GM12878 (cell line): ENCODE results near the gene TBC1D30. TPM values are rescaled to one million over a fixed set of nuclear protein-coding genes. Genes with fewer than 3 reads are reported as not detected.

Source experiments
- ATAC-seq: fragments of 200-7000 bp; cut with Tn5 transposase; 3 replicates; pipeline ENCODE4 v1.9.1; 2020; ENCODE audit warnings: mild to moderate bottlenecking, moderate library complexity
- BruUV-seq: library from RNA; stranded (reverse); fragments of 400-500 nt; replicated peaks from 2 replicates; lab custom pipeline; 2021; lab: Mats Ljungman, UMichigan
- CTCF ChIA-PET: fragments of 300-600 bp; sonication (Branson Sonifier 250); formaldehyde crosslinking; extraction: SDS; loops from one replicate; lab custom pipeline; 2021; ENCODE audit warnings: inconsistent platforms; lab: Yijun Ruan, JAX
- POLR2A ChIA-PET: fragments of 350-600 bp; formaldehyde crosslinking; extraction: SDS; loops from one replicate; lab custom pipeline; 2021; ENCODE audit warnings: inconsistent platforms; lab: Charles Lee
- RAD21 ChIA-PET: fragments of 300-600 bp; sonication (Branson Sonifier 250); formaldehyde crosslinking; loops from one replicate; lab custom pipeline; 2023; ENCODE audit warnings: antibody characterized with exemption; ENCODE audit not compliant: unreplicated experiment; lab: Charles Lee
- SMC1A ChIA-PET: fragments of 300-600 bp; sonication (Branson Sonifier 250); formaldehyde crosslinking; loops from one replicate; lab custom pipeline; 2023; ENCODE audit not compliant: unreplicated experiment, uncharacterized antibody; lab: Charles Lee
- DNase-seq: peaks from one replicate; pipeline ENCODE4 v3.0.0-alpha.2; 2011; ENCODE audit warnings: low read depth, low spot score
- FAIRE-seq: peaks from 3 replicates; lab custom pipeline; 2011; peaks lifted over from hg19 to GRCh38; lab: Jason Lieb, UNC
- H2AFZ ChIP-seq: 2 replicates; pipeline ENCODE4 v1.6.0; 2011; ENCODE audit warnings: low read depth, low read length, control low read depth; ENCODE audit not compliant: control insufficient read depth
- H3K27ac ChIP-seq: 2 replicates; pipeline ENCODE4 v1.5.1; 2011; ENCODE audit warnings: control low read depth; ENCODE audit not compliant: control insufficient read depth, insufficient read depth
- H3K27me3 ChIP-seq, 2 experiments: replicated peaks in 1 of 2; 2 replicates each; pipeline versions ENCODE4 v1.6.0 to v1.6.1; 2011; ENCODE audit warnings: low read length in 1 of 2; ENCODE audit not compliant: control insufficient read depth in 2 of 2, insufficient read depth in 2 of 2
- H3K36me3 ChIP-seq, 2 experiments: 2 replicates each; pipeline ENCODE4 v1.5.1; 2011; ENCODE audit warnings: low read length in 1 of 2; ENCODE audit not compliant: control insufficient read depth in 2 of 2, insufficient read depth in 2 of 2
- H3K4me1 ChIP-seq: 2 replicates; pipeline ENCODE4 v1.6.1; 2011; ENCODE audit warnings: mild to moderate bottlenecking, low read length, moderate library complexity, mixed read lengths; ENCODE audit not compliant: control insufficient read depth, insufficient read depth
- H3K4me2 ChIP-seq: 2 replicates; pipeline ENCODE4 v1.6.0; 2011; ENCODE audit warnings: control low read depth; ENCODE audit not compliant: control insufficient read depth, insufficient read depth
- H3K4me3 ChIP-seq: fragments of 200-600 bp; sonication (generic); 2 replicates; pipeline ENCODE4 v1.5.1; 2016
- H3K79me2 ChIP-seq: 2 replicates; pipeline ENCODE4 v1.6.0; 2011; ENCODE audit warnings: low read length; ENCODE audit not compliant: control insufficient read depth, insufficient read depth
- H3K9ac ChIP-seq: 2 replicates; pipeline ENCODE4 v1.8.0; 2011; ENCODE audit warnings: low read length, control low read depth, mixed read lengths; ENCODE audit not compliant: control insufficient read depth, insufficient read depth
- H3K9me3 ChIP-seq: replicated peaks from 3 replicates; pipeline ENCODE4 v1.5.1; 2011; ENCODE audit warnings: mild to moderate bottlenecking, low read length; ENCODE audit not compliant: control insufficient read depth, insufficient read depth
- H4K20me1 ChIP-seq: 2 replicates; pipeline ENCODE4 v1.6.0; 2011; ENCODE audit not compliant: control insufficient read depth, insufficient read depth
- BCL11A ChIP-seq: IDR thresholded peaks from 2 replicates; pipeline ENCODE4 v1.6.1; 2011; ENCODE audit warnings: low read depth, low read length
- CHD1 ChIP-seq: IDR thresholded peaks from 2 replicates; pipeline ENCODE4 v1.6.1; 2012; ENCODE audit warnings: low read depth, low read length, improper control_type of control experiment
- EED ChIP-seq: sonication (generic); IDR thresholded peaks from 2 replicates; pipeline ENCODE4 v1.6.1; 2016; ENCODE audit warnings: antibody characterized with exemption, low read depth
- EP300 ChIP-seq, 2 experiments: fragments of 150-350 bp in 1 of 2; IDR thresholded peaks; 2 replicates each; pipeline ENCODE4 v1.6.1; 2011 to 2012; ENCODE audit warnings: low read depth in 2 of 2, low read length in 2 of 2, borderline replicate concordance in 1 of 2, improper control_type of control experiment in 1 of 2, inconsistent platforms in 1 of 2; ENCODE audit not compliant: control insufficient read depth in 1 of 2
- FOS ChIP-seq: IDR thresholded peaks from 3 replicates; pipeline ENCODE4 v1.6.1; 2011; ENCODE audit warnings: borderline replicate concordance; ENCODE audit not compliant: insufficient read length; ENCODE audit errors: extremely low read depth
- KLF5 ChIP-seq: fragments of 450-650 bp; IDR thresholded peaks from 2 replicates; pipeline ENCODE4 v1.6.1; 2014; ENCODE audit warnings: mild to moderate bottlenecking; ENCODE audit not compliant: partially characterized antibody
- NR2C1 ChIP-seq: fragments of 450-650 bp; IDR thresholded peaks from 2 replicates; pipeline ENCODE4 v1.6.1; 2017; ENCODE audit warnings: antibody characterized with exemption, mild to moderate bottlenecking, moderate library complexity
- PAX5 ChIP-seq: IDR thresholded peaks from 2 replicates; pipeline ENCODE4 v1.6.1; 2011; ENCODE audit warnings: low read depth, low read length, borderline replicate concordance
- PAX8 ChIP-seq: fragments of 450-650 bp; IDR thresholded peaks from 2 replicates; pipeline ENCODE4 v1.6.1; 2017; ENCODE audit warnings: mild to moderate bottlenecking, moderate library complexity
- TCF7 ChIP-seq: IDR thresholded peaks from 2 replicates; pipeline ENCODE4 v1.6.1; 2014; ENCODE audit warnings: antibody characterized with exemption, borderline replicate concordance
- YBX1 ChIP-seq: fragments of 450-650 bp; IDR thresholded peaks from 2 replicates; pipeline ENCODE4 v1.6.1; 2016; ENCODE audit warnings: antibody characterized with exemption
- WGBS: methylation state at CpG from one replicate; pipeline ENCODE4 v1.1.6; 2016; ENCODE audit warnings: low lambda C conversion rate; ENCODE audit not compliant: insufficient replicate concordance, insufficient coverage; ENCODE audit errors: missing lambda C conversion rate; 5-methylcytosine and 5-hydroxymethylcytosine counted together
- in situ Hi-C: fragments of 300-500 bp; cut with MboI; formaldehyde crosslinking; loops from 9 replicates; pipeline ENCODE4 v1.14.3; 2018; ENCODE audit warnings: mixed read lengths
- intact Hi-C: fragments of 100-400 bp; cut with micrococcal nuclease; formaldehyde crosslinking; loops from one replicate; pipeline ENCODE4 v1.14.2; 2022; ENCODE audit not compliant: unreplicated experiment
- polyA plus RNA-seq, 11 experiments: library from polyadenylated mRNA; depleted of rRNA in 4 of 11; unstranded in 6 of 11; stranded (reverse) in 5 of 11; fragments of >200 nt; fragmentation: Nextera tagmentation in 4 of 11; fragmentation: Illumina TruSeq in 1 of 11; extraction: Ambion mirVana in 4 of 11; extraction: Trizol in 1 of 11; gene quantifications; 1 replicate in 1 of 11; 2 replicates in 10 of 11; pipeline versions ENCODE4 v1.2.1 to v1.2.3, GENCODE V29; 2011 to 2016; ENCODE audit warnings: inconsistent platforms in 2 of 11, missing spikeins in 2 of 11, low read depth in 1 of 11
- total RNA-seq, 4 experiments: library from RNA; depleted of rRNA in 3 of 4; stranded (reverse); fragments of >200 nt in 3 of 4; fragmentation: Illumina TruSeq in 1 of 4; extraction: Trizol in 1 of 4; gene quantifications; 2 replicates each; pipeline versions ENCODE4 v1.2.1 to v1.2.3, GENCODE V29; 2013 to 2021
- TF ChIP-seq, protein P1 (sequence below): fragments of 450-650 bp; IDR thresholded peaks from 2 replicates; pipeline ENCODE4 v1.6.1; 2017; ENCODE audit warnings: low read depth, mild to moderate bottlenecking, moderate library complexity

Gene TBC1D30
- total and polyA plus RNA-seq, 10 of the 15 experiments (the other 5 are each of a cell fraction or from before 2014, with no cell fraction given): 1.2 to 23.3 (median 11.1) TPM

DNA sequence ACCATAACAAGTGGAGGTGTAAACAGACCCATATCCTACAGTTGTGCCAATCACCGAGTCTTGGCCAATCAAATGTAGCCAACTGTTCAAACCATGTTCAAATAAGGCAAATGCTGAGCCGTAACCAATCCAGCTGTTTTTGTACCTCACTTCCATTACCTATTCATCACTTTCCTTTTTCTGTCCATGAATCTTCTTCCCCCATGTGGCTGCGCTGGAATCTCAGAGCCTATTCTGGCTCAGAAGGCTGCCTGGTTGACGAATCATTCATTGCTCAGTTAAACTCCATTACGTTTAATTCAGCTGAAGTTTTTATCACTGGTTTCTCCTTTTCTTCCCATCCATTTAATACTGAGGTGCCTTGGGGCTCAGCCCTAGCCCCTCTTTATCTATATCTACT lies 71.1 kb downstream of the TBC1D30 start:
- RAD21 ChIA-PET: interaction anchor here (0.9 to 6.3 kb wide), 6 partner anchors 12 to 338 kb away, joined by 3 to 96 read pairs (median 10); no protein-coding TSS in a partner anchor
- no peak overlapping the region for H2AFZ ChIP-seq
- WGBS: 55% methylated on average over 5 of the region's 5 CpGs

More for the DNA sequence above, 71.1 kb downstream of the TBC1D30 start:
- BruUV-seq: no TSS peak
- intact Hi-C loops: no loop called here
- Histone ChIP-seq H3K79me2 (no peaks in the 10 kb centered on the region), H3K9me3 (no peaks in the 10 kb centered on the region), H3K9ac (no peak overlapping the region), H3K27ac (no peak overlapping the region), H3K4me1 (no peaks in the 10 kb centered on the region), H4K20me1 (no peaks in the 10 kb centered on the region), H3K4me2 (no peak overlapping the region), H3K27me3 (no peaks in the 10 kb centered on the region), H3K4me3 (no peak overlapping the region), H3K36me3 (no peaks in the 10 kb centered on the region)
- DNase-seq (no peak), FAIRE-seq (no peak), ATAC-seq (no peak)
- ChIA-PET POLR2A (interaction anchor here (0.6 kb wide), 1 partner anchor 249 kb away, joined by 3 read pairs; no protein-coding TSS in a partner anchor), SMC1A (interaction anchor here (1.0 to 8.0 kb wide), 8 partner anchors 18 to 338 kb away, joined by 3 to 110 read pairs (median 6); no protein-coding TSS in a partner anchor), CTCF (interaction anchor here (1.3 to 14.2 kb wide), 7 partner anchors 18 to 338 kb away, joined by 3 to 192 read pairs (median 55); no protein-coding TSS in a partner anchor)
- TF ChIP-seq CHD1 (no peak), YBX1 (no peak), BCL11A (no peak), FOS (no peak), NR2C1 (no peak), KLF5 (no peak), EP300 (IDR thresholded peaks at IDR 0.05; ENCODE audit: borderline replicate concordance in 1 of 2, control insufficient read depth in 1 of 2, low read depth in 2 of 2, low read length in 2 of 2) (no peak), PAX5 (no peak), TCF7 (no peak), EED (no peak), PAX8 (no peak)
- TF ChIP-seq, protein P1, sequence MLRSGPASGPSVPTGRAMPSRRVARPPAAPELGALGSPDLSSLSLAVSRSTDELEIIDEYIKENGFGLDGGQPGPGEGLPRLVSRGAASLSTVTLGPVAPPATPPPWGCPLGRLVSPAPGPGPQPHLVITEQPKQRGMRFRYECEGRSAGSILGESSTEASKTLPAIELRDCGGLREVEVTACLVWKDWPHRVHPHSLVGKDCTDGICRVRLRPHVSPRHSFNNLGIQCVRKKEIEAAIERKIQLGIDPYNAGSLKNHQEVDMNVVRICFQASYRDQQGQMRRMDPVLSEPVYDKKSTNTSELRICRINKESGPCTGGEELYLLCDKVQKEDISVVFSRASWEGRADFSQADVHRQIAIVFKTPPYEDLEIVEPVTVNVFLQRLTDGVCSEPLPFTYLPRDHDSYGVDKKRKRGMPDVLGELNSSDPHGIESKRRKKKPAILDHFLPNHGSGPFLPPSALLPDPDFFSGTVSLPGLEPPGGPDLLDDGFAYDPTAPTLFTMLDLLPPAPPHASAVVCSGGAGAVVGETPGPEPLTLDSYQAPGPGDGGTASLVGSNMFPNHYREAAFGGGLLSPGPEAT: no peak
- in situ Hi-C loops: loop anchor here (10.0 kb wide), 1 partner anchor 1209 kb away; no protein-coding TSS in a partner anchor
